NCI-H510A (cell line): Measurements from ENCODE around the gene APOL2.
A peak's percentile ranks its signal among the peaks of the same experiment; 100 is the strongest.
"Not testable (repeated sequence)": the region's sequence is repeated elsewhere in the genome, so short reads cannot be mapped to it uniquely, and the experiment has no call there.

ENCODE experiments used
- DNase-seq: peaks from one replicate; lab custom pipeline; 2025; lab: John Stamatoyannopoulos, UW

The APOL2 gene

DNA sequence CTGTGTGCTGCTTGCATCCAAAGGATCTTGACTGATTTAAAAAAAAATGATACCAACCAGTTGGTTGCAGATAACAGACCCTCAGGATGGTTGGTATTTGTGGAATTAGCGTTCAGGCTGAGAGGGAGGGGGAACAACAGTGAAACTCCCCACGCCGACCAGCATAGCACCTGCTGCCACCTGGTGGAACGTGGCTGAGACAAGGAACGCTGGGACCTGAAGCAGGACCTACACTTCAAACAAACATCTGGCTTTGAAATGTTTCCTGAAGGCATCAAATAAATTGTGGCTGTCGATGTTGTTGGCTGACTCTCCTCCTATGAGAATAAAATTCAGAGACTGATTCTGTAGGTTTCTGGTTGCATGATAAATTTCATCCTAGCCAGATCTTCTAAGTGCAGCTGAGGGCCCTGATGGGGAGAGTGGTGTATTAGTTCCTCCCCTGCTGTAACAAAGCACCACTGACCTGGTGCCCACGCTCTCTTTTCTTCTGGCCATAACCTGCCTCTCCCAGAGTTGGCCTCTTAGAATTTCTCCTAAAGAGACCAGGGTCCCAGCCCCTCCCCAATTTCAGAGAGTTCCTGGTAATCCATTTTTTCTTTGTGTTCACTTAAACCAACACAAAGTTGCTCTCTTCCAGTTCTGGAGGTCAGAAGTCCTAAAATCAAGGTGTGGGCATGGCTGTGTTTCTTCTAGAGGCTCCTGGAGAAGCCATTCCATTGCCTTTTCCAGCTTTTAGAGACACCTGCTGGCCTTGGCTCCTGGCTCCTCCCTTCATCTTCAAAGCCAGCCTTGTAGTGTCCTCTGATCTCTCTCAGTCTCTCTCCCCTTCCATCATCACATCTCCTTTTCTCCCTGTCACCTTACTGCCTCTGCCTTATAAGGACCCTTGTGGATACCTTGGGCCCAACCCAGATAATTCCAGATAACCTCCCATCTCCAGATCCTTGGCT lies 17.3 kb downstream of the APOL2 start:
- peak; percentile 37 for DNase-seq

DNA sequence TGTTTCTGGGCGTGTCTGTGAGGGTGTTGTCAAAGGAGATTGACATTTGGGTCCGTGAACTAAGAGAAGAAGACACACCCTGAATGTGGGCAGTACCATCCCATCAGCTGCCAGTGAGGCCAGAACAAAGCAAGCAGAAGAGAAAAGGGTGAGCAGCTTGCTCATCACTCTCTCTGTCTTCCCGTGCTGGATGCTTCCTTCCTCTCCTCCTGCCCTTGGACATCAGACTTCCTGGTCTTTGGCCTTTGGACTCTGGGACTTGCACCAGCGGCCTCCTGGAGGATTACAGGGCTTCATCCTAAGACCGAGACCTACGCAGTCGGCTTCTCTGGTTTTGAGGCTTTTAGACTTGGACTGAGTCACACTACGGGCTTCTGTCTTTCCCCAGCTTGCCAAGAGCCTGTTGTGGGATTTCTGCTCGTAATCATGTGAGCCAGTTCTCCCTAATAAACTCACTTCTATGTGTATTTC lies 18.8 kb downstream of the APOL2 start:
- DNase-seq = peak; percentile 45

- DNase-seq = no peak
Observed at GRCh38 chr22:36218648-36219193, 20.6 kb downstream of the APOL2 start.

DNA sequence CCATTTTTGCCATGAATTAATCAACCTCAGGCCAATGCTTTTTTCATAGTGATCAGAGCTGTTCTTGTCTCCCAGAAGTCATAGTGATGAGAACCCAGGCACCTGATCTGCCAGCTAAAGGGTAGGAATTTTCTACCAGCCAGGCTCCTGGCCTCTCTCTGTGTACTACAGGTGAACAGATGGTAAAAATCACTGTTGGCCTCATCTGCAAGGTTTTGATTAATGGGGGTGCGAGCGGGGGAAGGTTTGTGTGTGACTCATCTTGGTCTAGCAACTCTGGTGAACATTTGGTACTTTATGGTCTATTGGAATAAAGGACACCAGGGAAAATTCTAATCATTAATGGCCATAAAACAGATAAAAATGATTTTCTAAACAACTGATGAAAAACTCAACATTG lies 23.3 kb downstream of the APOL2 start:
- no peak for DNase-seq

DNA sequence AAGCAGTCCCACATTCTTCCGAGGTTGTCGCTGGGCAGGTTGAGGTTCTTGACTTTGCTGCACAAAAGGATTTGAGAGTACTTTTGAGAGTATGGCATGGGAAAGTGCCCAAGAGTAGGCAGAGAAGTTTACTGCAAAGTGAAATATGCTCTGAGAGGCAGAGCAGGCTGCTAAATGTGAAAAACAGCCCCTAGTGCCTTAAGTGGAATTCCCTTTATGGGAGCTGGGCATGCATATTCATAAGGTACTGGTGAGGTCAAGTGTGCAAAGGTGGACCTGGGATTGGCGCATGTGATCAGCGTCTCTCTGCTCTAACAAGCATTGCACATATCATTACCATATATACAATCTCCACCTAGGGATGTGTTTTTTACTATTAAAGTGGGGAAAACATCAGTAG lies 25.7 kb downstream of the APOL2 start:
- DNase-seq = no peak

- DNase-seq = no peak
Observed at GRCh38 chr22:36212901-36213300, 26.4 kb downstream of the APOL2 start.

DNA sequence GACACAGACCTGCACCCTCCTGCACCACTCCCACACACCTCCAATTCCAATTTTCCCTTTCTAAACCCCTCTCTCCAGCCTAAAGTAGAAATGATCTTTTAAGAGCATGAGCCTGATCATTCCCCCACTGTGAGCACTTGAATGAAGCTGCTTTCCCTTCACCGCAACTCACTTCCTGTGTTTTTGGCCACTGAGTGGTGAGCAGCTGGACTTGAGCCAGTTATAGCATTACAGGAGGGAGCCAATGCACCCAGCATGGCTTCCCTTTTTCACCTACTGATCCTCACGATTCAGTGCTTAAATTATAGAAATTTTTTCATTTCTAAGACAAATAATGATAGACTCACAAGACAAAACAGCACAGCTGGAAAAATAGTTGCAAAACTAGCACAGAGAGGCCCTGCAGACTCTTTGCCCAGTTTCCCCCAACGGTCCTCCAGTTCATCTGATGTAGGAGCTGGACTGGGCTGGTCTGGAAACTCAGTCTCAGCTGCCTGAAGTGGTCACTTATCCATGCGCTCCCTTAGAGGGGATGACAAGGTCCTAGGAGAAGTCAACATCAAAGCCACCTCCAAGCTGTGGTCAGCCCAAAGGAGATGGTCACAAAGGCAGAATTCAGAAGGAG lies 28.0 kb downstream of the APOL2 start:
- no peak for DNase-seq

GRCh38 chr22:36210224-36210623 lies 29.1 kb downstream of the APOL2 start:
- DNase-seq = no peak

- DNase-seq = not testable (repeated sequence)
Observed at GRCh38 chr22:36209488-36209908, 29.8 kb downstream of the APOL2 start.

DNA sequence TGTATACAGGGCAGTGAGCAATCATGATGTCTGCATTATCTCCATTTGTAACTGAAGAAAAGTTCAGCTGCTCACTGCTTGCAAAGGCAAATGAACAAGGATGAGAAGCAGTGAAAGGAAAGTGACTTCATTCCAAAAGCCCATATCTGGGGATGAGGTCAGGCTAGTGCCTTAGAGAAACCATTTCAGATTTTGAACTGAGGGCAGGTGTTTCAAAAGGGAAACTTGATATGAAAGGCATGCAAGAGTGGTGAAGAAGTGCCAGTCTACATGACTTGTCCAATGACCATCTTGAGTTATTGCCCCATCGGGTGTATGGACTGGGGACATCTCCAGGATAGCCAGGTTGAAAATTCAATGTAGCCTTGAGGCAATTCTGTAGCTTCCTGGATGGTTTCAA lies 30.4 kb downstream of the APOL2 start:
- DNase-seq = no peak

- no peak for DNase-seq
Observed at GRCh38 chr22:36208162-36208765, 31.1 kb downstream of the APOL2 start.

GRCh38 chr22:36206255-36206654 lies 33.1 kb downstream of the APOL2 start:
- no peak for DNase-seq

DNA sequence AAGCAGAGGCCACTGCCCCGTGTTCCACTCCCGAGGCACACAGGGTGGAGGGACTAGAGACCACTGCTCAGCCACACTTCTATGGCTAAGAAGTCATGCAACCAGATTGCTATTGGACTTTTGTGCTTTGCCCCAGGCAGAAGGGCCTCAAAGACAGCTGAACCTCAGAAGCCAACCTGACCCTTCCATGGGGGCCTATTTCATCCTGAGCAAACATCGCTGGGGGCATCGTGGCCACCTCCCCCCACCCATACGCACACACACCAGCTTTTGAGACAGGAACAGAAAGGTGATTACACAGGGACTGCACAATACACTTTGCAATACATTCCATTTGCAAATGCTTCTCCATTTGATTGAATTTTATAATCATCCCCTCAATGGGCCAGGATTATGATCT lies 33.8 kb downstream of the APOL2 start:
- DNase-seq = not testable (repeated sequence)

- DNase-seq = no peak
Observed at GRCh38 chr22:36204632-36205015, 34.7 kb downstream of the APOL2 start.

DNA sequence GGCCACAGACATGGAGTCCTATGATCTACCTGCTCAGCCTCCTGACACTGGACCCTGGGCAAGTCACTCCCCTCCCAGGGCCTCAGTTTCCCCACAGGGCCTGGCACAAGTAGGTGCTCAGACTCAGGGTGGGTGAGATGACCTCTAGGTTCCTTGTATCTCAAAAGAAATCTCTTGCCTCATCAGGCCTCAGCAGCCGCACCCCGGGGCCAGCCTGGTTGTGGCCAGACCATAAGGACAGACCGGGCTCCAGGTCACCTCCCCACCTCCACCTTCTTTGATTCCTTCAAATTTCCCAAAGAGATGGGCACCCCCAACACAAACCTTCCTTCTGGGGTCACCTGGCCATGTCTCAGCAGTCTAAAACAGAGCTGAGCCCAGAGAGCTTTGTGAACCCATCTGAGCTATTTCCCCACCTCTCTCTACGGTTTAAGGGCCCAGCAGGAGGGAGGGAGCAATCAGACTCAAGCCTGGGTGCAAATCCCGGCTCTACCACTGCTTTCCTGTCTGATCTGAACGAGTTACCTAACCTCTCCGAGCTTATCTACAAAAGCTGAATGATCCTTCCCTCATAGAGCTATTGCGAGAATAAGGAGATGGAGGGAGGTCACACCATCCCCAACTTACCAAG lies 35.2 kb downstream of the APOL2 start:
- DNase-seq = no peak

DNA sequence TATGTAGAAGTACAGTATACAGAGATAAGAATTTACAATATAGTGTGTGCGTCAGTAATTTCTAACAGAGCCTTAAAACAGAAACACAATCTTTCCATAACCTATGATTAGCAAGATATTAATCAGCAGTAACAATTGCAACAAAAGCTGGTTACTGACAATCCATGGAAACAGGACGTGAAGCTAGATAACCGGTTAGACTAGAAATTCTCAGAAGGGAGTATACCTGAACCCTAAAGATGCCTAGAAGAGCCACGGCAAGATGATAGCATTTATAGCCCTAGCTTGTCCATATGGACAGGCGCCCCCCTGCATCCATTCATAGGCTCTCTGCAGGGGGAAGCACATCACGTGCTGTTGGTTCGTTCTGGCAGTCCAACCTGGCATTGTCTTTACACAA lies 35.9 kb downstream of the APOL2 start:
- DNase-seq = not testable (repeated sequence)

- DNase-seq = not testable (repeated sequence)
Observed at GRCh38 chr22:36202906-36203305, 36.4 kb downstream of the APOL2 start.

- DNase-seq = no peak
Observed at GRCh38 chr22:36201630-36202319, 37.6 kb downstream of the APOL2 start, which contains the start of gene APOL4. Gene APOL4 (minus strand): TSS chr22:36201809. CDS start chr22:36201734, 75 bp downstream.

DNA sequence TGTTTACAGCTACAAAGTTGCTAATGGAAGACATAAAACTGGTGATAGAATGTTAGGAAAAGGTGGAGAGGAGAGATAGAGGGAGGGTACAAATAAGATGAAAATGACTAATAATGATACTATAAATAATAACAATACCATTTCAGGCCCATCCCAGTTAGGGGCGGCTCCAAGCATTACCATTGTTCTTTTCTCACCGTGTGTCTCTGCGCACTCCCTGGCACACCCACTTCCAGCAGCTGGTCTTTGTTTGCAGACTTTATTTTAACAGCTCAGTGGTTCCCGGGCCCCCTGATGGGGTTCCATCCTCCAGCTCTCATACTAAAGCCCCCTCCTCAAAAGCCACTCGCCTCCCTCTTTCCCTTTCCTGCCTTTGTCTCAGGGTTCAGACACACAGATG lies 38.3 kb downstream of the APOL2 start:
- not testable (repeated sequence) for DNase-seq

DNA sequence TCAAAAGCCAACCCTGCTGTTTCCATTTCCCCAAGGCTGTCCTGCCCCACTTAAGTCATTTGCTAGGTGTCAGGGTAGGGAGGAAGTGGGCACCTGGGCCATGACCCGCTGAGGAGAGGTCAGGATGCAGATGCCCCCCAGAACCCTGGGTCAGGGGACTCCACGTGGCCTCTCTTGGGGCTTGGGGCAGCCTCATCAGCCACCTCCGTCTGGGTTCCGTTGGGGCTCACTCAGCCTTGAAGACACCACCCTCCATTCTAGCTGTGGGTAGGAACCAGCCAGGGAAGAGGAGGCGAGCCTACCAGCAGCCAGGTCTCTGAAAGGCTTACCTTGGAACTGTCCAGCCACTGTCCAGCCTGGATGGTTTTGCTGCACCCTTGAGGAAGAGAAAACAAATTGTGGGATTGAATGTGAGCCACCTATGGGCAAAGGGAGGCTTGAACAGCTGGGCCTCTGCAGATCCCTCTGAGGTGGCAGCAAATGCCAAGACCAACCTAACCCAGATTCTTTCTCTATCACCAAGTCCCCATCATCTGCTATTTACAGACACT lies 40.3 kb downstream of the APOL2 start:
- no peak for DNase-seq

DNA sequence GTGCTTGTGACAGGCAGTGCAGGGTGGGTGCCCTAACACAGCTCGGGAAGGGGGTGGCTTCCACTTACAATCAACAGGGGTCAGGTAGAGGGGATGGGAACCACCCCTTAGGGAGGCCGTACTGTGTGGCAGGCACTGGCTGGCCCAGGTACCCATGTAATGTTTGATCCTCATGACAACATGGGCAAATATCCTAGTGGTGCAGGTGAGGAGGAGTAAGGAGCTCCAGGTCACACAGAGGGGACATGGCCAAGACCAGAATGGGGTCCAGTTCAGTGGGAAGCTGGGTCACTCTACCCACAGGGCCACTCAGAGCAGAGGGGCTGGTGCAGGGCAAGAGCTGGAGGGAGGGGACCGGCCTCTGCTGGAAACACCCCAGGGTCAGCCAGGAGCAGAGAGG lies 40.8 kb downstream of the APOL2 start:
- DNase-seq = no peak
